KBM-7 (cell line): Measurements from ENCODE around the gene KCTD12.

ENCODE experiments used
- DNase-seq: peaks from one replicate; pipeline ENCODE4 v3.0.0-alpha.2; 2015
- in situ Hi-C: fragments of 300-500 bp; cut with MboI; formaldehyde crosslinking; loops from 2 replicates; pipeline ENCODE4 v1.14.3; 2020; ENCODE audit warnings: low sequenced_read_pairs, low pct_unique_long_range_greater_than_20kb, mixed read lengths

Gene KCTD12

DNA sequence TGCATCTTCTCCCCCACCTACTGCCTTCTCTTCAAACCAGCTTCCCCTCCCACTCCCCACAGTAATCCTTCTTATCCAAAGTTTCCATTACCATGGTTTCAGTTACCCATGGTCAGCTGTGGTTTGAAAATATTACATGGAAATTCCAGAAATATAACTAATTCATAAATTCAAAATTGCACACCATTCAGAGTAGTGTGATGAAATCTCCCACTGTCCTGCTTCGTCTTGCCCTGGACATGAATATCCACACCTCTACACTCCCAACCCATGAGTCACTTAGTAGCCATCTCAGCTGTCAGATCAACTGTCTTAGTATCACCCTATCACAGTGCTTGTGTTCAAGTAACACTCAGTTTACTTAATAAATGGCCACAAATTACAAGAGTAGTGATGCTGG lies 3.8 kb upstream of the KCTD12 start:
- no peak for DNase-seq
- in situ Hi-C loops = no loop called here

DNA sequence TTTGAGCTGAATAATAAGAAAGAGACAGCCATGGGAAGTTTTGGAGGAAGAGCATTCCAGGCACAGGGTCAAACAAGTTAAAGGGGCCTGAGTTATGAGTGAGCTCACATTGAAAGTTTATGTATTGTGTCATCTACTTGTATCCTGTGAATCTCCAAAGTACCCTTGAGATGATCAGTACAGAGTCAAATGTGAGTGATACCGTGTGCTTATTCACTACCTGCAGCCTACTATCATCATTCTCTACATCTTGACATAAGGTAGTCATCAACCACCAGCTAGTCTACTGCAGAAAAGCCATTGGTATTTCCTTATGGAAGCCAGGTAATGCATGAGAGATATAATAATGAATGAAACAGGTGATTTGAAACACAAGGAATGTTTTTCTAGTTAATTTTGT lies 3.0 kb upstream of the KCTD12 start:
- DNase-seq = no peak
- in situ Hi-C loops = no loop called here

DNA sequence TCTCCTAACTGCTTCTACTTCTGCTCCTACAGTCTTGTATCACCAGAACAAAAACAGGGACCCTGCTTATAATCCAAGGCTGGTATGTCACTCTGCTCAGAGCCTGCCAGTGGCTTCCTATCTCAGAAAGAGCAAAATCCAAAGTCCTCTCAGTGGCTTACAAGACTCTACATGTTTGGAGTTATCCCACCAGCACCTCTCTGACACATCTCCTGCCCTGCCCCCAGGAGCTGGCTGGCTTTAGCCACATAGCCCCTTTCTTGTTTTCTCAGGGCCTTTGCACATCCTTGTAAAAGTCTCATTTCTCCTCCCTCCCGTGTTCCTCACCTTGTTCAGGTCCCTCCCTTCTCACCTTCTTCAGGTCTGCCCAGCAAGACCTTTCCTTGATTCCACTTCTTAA lies 2.2 kb upstream of the KCTD12 start:
- no peak for DNase-seq
- in situ Hi-C loops = no loop called here

- in situ Hi-C loops = no loop called here
- no peak for DNase-seq
Observed at GRCh38 chr13:76887076-76887563, 915 bp upstream of the KCTD12 start.

DNA sequence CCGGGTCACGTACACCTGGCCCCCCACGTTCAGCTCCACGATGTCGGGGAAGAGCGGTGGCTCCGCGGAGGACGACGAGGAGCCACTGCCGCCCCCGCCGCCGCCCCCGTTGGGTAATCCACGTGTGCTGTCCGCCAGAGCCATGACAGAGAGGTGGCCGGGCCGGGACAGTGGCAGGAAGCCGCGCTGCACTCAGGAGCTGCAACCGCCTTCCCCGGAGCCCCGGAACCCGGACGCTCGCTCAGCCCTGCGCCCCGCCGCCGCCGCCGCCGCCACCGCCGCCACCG lies 257 bp downstream of the KCTD12 start:
- in situ Hi-C loops = no loop called here

DNA sequence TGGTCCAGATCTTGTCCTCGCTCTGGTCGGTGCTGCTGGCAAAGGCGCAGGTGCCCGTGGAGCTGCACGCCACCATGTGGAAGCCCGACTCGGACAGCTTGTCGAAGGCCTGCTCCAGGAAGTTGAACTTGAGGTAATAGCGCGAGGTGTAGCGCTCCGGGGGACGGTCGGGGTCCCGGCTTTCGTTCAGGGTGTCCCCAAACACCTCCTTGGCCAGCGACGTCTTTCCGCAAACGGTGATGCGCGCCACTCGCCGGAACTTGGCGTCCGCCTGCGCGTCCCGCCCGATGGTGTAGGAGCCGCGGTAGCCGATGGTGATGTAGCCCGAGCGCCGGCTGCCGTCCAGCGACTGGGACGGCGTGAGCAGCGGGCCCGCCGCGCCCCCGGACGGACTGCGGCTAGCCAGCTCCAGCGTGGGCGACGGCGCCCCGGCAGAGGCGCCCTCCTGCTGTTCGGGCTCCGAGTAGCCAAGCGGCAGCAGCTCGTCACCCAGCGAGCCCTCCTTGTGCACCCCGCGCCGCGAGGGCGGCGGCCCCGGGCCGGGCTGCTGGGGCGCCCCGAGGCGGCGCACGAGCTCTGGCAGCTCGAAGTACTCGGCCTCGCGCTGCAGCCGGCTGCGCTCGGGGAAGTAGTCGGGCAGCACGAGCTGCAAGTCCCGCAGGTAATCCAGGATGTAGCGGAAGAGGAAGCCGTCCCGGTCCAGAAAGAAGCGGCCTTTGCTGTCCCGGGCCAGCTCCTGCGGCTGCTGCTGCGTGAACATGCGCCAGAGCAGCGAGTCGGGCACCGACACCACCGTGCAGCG lies 801 bp downstream of the KCTD12 start:
- DNase-seq = peak; percentile 52
- in situ Hi-C loops = no loop called here

More for the DNA sequence above, 257 bp downstream of the KCTD12 start:
- no peak for DNase-seq

DNA sequence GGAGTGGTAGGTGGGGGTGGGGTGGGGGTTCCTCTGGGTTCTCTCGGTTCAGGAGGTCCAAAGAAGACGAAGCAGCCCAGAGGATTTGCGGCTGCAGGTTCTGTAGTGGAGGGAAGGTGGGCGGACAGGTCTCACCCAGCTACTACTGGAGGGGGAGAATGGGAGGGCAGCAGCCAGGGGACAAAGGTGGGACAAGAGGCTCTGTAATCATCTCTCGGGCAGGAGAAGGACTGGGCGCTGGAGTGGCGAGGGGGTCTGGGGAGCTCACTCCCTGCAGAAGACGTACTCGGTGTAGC lies 1.4 kb downstream of the KCTD12 start:
- no peak for DNase-seq
- in situ Hi-C loops = no loop called here

DNA sequence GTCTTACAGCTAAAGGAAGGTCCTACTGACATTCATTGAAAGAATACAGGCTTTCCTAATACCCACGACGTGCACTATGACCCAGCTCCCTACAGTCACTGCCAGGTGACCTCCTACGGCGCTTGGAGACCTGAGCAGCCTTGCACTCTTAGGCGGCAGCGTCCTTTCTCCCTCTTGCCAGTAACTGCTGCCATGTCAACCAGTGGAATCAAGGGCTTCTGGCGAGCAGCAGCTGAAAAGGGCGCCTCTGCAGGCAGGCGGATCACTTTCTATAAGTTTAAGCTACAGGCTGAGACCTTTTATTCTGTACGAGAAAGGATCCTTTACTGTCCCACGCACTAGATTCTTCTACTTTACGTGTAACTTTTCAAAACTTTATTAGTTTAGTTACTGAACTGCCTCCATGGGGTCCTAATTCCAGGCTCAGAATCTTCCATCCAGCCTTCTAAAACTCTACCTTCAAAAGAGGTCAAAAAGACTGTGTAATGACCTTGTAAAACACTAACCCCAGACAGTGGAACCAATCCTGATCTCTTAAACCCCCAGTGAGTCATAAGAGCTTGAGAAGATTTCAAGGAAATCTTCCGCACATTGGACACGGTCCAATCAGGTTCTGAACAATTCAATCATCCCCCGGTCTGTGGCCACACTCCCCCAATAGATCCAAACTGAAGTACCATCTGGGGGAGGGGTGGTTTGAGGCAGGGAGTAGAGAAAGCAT lies 1.9 kb downstream of the KCTD12 start:
- in situ Hi-C loops = no loop called here

GRCh38 chr13:76883236-76883635 lies 3.0 kb downstream of the KCTD12 start:
- in situ Hi-C loops = no loop called here
- DNase-seq = no peak

More for the DNA sequence above, 1.9 kb downstream of the KCTD12 start:
- DNase-seq = no peak

- DNase-seq = peak; percentile 50
Observed at GRCh38 chr13:76882431-76882830, 3.8 kb downstream of the KCTD12 start.

DNA sequence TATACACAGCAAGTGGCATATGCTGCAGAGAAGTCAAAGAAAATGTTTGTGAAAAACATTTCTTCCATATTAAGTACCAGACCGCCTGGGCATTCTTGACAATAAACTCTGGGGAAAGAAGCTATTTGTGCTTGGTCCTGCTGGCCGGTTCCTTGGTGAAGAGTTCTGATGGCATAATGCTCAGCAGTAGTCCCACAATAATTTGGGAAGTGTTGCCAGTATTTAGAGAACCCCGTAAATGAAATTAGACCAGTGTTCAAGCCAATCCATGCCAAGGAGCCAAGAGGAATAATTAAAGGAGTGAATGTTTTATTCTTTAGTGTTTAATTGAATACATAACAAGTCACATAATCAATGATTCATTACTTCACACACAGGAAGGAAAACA lies 6.3 kb downstream of the KCTD12 start:
- DNase-seq = no peak

More at GRCh38 chr13:76882431-76882830, 3.8 kb downstream of the KCTD12 start:
- in situ Hi-C loops = no loop called here

GRCh38 chr13:76879203-76879882 lies 6.9 kb downstream of the KCTD12 start:
- peak; percentile 93 for DNase-seq
- in situ Hi-C loops = no loop called here

More for the DNA sequence above, 6.3 kb downstream of the KCTD12 start:
- in situ Hi-C loops = no loop called here

- in situ Hi-C loops = no loop called here
- no peak for DNase-seq
Observed at GRCh38 chr13:76878043-76878442, 8.2 kb downstream of the KCTD12 start.

DNA sequence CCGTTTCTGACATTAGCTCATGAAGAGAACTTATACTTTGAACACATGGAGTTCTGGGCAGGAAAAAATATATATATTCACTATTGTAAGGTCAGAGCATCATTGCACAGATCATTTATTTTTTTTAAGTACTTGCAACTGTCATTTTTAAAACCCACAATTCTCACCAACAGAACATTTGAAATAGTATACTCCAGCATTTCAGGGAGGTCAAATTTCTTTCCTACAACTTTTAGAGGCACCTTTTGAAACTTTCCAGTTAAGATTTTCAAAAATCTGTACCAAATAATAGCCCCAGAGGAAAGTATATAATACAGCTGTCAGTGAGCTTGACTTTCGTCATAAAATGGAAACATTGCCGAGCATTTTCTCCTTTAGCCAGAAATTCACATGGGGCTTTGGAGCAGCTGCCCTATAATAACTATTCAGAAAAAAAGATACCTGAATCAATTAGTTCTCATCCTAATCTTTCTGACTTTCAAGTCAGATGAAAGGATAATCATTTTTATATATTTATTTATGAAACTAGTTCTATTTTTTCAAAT lies 10.9 kb downstream of the KCTD12 start:
- no peak for DNase-seq
- in situ Hi-C loops = no loop called here

- DNase-seq = no peak
- in situ Hi-C loops = no loop called here
Observed at GRCh38 chr13:76874479-76874878, 11.7 kb downstream of the KCTD12 start.

DNA sequence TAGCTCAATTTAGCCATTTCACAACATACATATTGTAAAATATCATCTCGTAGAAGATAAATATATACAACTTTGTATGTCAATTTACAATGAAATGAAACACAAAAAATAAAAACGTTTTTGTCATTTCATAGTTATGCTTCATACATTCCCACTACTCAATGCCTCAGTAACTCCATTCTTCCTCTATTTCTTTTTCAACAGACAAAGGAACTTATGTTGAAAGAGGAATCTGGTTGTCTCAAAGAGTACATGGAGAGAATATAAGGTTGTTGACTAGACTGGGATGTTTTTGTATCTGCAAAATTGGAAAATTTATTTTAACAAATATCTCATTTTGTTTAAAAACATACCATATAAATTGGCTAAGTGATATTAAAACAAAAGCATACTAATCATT lies 12.8 kb downstream of the KCTD12 start:
- DNase-seq = no peak
- in situ Hi-C loops = no loop called here

GRCh38 chr13:76872675-76873074 lies 13.5 kb downstream of the KCTD12 start:
- in situ Hi-C loops = no loop called here
- DNase-seq = no peak

DNA sequence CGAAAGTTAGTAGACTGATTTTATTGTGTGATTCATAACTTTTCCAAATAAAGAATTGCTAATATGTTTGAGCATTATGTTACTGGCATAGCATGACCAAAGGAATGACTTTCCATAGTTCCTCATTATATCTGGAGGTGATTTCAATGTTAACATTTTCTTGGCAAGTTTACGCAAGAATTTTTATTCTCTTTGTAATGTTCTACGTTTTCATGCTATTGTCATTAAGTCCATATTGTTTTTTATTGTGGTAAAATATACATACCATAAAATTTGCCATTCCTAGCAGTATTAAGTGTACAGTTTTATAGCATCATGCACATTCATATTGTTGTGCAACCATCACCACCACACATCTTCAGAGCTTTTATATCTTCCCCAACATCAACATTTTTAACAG lies 14.8 kb downstream of the KCTD12 start:
- no peak for DNase-seq
- in situ Hi-C loops = no loop called here

DNA sequence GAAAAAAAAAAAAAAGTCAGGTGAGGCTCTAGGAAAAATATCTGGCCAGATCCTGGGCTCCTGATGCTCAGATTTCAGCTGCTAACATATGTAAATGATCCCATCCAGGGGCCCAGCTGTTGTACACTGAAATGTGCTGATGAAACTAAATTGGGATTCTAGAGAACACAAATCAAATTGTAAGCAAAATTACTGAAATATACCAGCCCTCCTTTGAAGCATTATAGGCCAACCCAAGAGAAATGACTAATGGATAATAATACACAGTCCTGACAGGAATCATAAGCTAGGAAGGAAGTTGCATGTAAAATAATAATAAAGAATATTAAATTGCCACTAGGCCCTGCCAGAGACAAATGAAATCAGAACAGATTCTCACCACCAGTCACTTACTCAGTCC lies 17.8 kb downstream of the KCTD12 start:
- DNase-seq = no peak
- in situ Hi-C loops = no loop called here

DNA sequence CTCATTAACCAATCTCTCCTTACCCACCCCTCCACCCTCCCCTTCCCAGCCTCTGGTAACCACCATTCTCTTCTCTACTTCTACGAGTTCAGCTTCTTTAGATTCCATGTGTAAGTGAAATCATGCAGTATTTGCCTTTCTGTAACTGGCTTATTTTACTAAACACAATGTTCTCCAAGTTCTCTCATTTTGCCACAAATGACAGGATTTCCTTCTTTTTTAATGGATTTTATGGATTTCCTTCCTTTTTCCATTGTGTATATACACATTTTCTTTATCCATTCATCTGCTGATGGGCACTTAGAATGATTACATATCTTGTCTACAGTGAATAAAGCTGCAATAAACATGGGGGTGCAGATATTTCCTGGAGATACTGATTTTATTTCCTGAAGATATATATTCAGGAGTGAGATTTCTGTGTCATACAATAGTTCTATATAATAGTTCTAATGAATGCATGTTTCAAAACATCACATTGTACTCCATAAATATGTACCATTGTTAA lies 20.2 kb downstream of the KCTD12 start:
- in situ Hi-C loops = no loop called here
- DNase-seq = no peak
